Body of pancreas (tissue), 4 donors: ENCODE measurements around the gene PBXIP1. TPM values are rescaled to one million over a fixed set of nuclear protein-coding genes. Genes with fewer than 3 reads are reported as not detected.
A peak's percentile ranks its signal among the peaks of the same experiment; 100 is the strongest.

Source experiments
- ATAC-seq: fragments of 150-250 bp; one replicate; pipeline ENCODE4 v1.9.1; 2016
- DNase-seq, 4 donors: peaks; one replicate each; pipeline ENCODE4 v3.0.0-alpha.2; 2019
- H3K27ac ChIP-seq, 4 donors: fragments of 200-600 bp; sonication (generic); 1 replicate in 3 of 4; 2 replicates in 1 of 4; pipeline versions ENCODE4 v1.5.1 to v1.6.1; 2016 to 2019; ENCODE audit warnings: mild to moderate bottlenecking in 1 of 4, mixed read lengths in 1 of 4, moderate library complexity in 1 of 4
- H3K27me3 ChIP-seq, 2 donors: fragments of 200-600 bp; sonication (generic); one replicate each; pipeline ENCODE4 v1.6.0; 2016; ENCODE audit warnings: mild to moderate bottlenecking in 1 of 2
- H3K36me3 ChIP-seq, 2 donors: fragments of 200-600 bp; sonication (generic); replicated peaks in 1 of 2; 2 replicates each; pipeline ENCODE4 v1.5.1; 2016; ENCODE audit warnings: low read depth in 2 of 2; ENCODE audit not compliant: insufficient read depth in 1 of 2
- H3K4me1 ChIP-seq: fragments of 200-600 bp; sonication (generic); one replicate; pipeline ENCODE4 v1.6.0; 2016
- H3K4me3 ChIP-seq, 2 donors: fragments of 200-600 bp; sonication (generic); 1 replicate in 1 of 2; 2 replicates in 1 of 2; pipeline ENCODE4 v1.5.1; 2016 to 2019
- H3K9me3 ChIP-seq, 3 donors: fragments of 200-600 bp; sonication (generic); 1 replicate in 2 of 3; 2 replicates in 1 of 3; pipeline ENCODE4 v1.5.1; 2016
- CTCF ChIP-seq, 7 experiments: fragments of 450-650 bp in 4 of 7; fragments of 200-600 bp in 3 of 7; sonication (generic) in 3 of 7; IDR thresholded peaks; one replicate each; pipeline ENCODE4 v1.5.1; 2016 to 2019; ENCODE audit warnings: antibody characterized with exemption in 7 of 7
- POLR2A ChIP-seq, 3 donors: fragments of 450-650 bp; IDR thresholded peaks; one replicate each; pipeline ENCODE4 v1.6.1; 2016; ENCODE audit warnings: antibody characterized with exemption in 3 of 3, mild to moderate bottlenecking in 2 of 3
- WGBS, 2 donors: methylation state at CpG; one replicate each; pipeline ENCODE4 v1.1.5; 2017; 5-methylcytosine and 5-hydroxymethylcytosine counted together
- intact Hi-C: fragments of 100-400 bp; cut with DNase I; formaldehyde crosslinking; loops from one replicate; pipeline ENCODE4 v1.15.1; 2023
- total RNA-seq, 2 donors: library from RNA; depleted of rRNA; stranded (reverse); fragments of >200 nt; gene quantifications; one replicate each; pipeline ENCODE4 v1.1.0, GENCODE V29; 2016

PBXIP1 gene
- total RNA-seq, 2 donors from 2014 or later, result 26.0 to 60.7 TPM

GRCh38 chr1:154941333-154942013 is 14.4 kb downstream of the PBXIP1 start:
- Histone ChIP-seq H3K9me3 (no peaks in the 10 kb centered on the region), H3K27me3 (no peaks in the 10 kb centered on the region), H3K36me3 (no peaks in the 10 kb centered on the region), H3K4me3 (no peak overlapping the region), H3K4me1 (peaks cover 27% of the 10 kb centered on the region), H3K27ac (peak overlapping the region; percentile 48 to 82 (median 66))
- intact Hi-C loops, result no loop called here
- WGBS, 2 donors, result 27 to 45% methylated on average over 3 to 5 of the region's 5 CpGs
- DNase-seq, result peak; percentile 68 to 86 (median 80)
- TF ChIP-seq CTCF (IDR thresholded peaks at IDR 0.05) (no peak), POLR2A (IDR thresholded peaks at IDR 0.05) (no peak)
- ATAC-seq, result no peak

- no peak for TF ChIP-seq CTCF (IDR thresholded peaks at IDR 0.05)
- no peak for TF ChIP-seq POLR2A (IDR thresholded peaks at IDR 0.05)
- Histone ChIP-seq H3K27ac (peak overlapping the region in 2 of 4 donors; percentile 82), H3K36me3 (no peaks in the 10 kb centered on the region), H3K9me3 (no peaks in the 10 kb centered on the region), H3K4me1 (peaks cover 31% of the 10 kb centered on the region), H3K4me3 (no peak overlapping the region), H3K27me3 (no peaks in the 10 kb centered on the region)
- intact Hi-C loops, result no loop called here
- ATAC-seq (no peak), DNase-seq (no peak)
- 64 to 84% methylated on average over 4 to 8 of the region's 8 CpGs for WGBS, 2 donors
Measured at GRCh38 chr1:154940651-154941194, 15.2 kb downstream of the PBXIP1 start.

GRCh38 chr1:154940213-154940560 is 15.7 kb downstream of the PBXIP1 start:
- intact Hi-C loops, result no loop called here
- TF ChIP-seq CTCF (IDR thresholded peaks at IDR 0.05) (no peak), POLR2A (IDR thresholded peaks at IDR 0.05) (no peak)
- WGBS, 2 donors, result 91% methylated on average over 1 of the region's 1 CpG; no CpG with 5 or more reads in 1 of the 2 donors
- ATAC-seq, result no peak
- Histone ChIP-seq H3K4me1 (peaks cover 34% of the 10 kb centered on the region), H3K27ac (peak overlapping the region in 1 of 4 donors; percentile 6), H3K4me3 (no peak overlapping the region), H3K36me3 (no peaks in the 10 kb centered on the region), H3K9me3 (no peaks in the 10 kb centered on the region), H3K27me3 (no peaks in the 10 kb centered on the region)
- DNase-seq, result no peak

GRCh38 chr1:154938604-154939399 is 17.1 kb downstream of the PBXIP1 start:
- ATAC-seq, result no peak
- H3K4me3 ChIP-seq, result no peak overlapping the region
- H3K27ac ChIP-seq, result peak overlapping the region in 2 of 4 donors; percentile 96 to 99
- TF ChIP-seq CTCF (IDR thresholded peaks at IDR 0.05) (no peak), POLR2A (IDR thresholded peaks at IDR 0.05) (no peak)
- H3K36me3 ChIP-seq, result no peaks in the 10 kb centered on the region
- no peak for DNase-seq
- peaks cover 34% of the 10 kb centered on the region for H3K4me1 ChIP-seq
- H3K27me3 ChIP-seq, result no peaks in the 10 kb centered on the region
- H3K9me3 ChIP-seq, result no peaks in the 10 kb centered on the region
- intact Hi-C loops, result no loop called here
- WGBS, 2 donors, result 83 to 86% methylated on average over 7 of the region's 7 CpGs
